ENCODE data around the gene FAM186B. TPM values are rescaled to one million over a fixed set of nuclear protein-coding genes. Genes with fewer than 3 reads are reported as not detected.
A peak's percentile ranks its signal among the peaks of the same experiment; 100 is the strongest.
"Not testable (repeated sequence)": the region's sequence is repeated elsewhere in the genome, so short reads cannot be mapped to it uniquely, and the experiment has no call there.

Gene FAM186B, protein sequence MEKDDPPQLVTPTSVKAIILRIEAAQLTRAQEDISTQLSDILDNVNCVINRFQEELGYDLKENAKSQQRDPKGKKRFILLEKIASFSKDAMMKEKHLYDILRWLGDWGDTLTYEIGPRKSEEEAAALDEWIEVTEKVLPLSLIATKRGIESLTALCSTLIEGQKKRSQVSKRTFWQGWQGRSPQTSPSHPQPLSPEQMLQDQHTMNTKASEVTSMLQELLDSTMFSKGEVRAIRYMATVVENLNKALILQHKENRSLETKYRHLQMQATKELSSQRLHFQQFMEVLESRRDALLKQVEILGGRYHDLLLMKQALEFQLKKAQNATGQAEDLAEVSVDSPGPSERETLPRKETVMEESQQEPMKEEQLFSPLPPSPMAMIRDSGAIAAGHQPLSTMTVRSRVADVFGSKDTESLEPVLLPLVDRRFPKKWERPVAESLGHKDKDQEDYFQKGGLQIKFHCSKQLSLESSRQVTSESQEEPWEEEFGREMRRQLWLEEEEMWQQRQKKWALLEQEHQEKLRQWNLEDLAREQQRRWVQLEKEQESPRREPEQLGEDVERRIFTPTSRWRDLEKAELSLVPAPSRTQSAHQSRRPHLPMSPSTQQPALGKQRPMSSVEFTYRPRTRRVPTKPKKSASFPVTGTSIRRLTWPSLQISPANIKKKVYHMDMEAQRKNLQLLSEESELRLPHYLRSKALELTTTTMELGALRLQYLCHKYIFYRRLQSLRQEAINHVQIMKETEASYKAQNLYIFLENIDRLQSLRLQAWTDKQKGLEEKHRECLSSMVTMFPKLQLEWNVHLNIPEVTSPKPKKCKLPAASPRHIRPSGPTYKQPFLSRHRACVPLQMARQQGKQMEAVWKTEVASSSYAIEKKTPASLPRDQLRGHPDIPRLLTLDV
- total RNA-seq (1 to 10 TPM in 2 of 10 donors, under 1 TPM in 8; 0.25 to 1.5 (median 0.78) TPM), polyA plus RNA-seq (under 1 TPM; 0.04 to 0.22 TPM)
- long read RNA-seq, donor 1 = 0 reads
- long read RNA-seq, donor 2 = 0 reads
- long read RNA-seq, donor 3, partial matches to known transcripts = 0 of 3 reads
- long read RNA-seq, donor 3, other reads (novel, unspliced or antisense) = 3 of 3 reads

DNA sequence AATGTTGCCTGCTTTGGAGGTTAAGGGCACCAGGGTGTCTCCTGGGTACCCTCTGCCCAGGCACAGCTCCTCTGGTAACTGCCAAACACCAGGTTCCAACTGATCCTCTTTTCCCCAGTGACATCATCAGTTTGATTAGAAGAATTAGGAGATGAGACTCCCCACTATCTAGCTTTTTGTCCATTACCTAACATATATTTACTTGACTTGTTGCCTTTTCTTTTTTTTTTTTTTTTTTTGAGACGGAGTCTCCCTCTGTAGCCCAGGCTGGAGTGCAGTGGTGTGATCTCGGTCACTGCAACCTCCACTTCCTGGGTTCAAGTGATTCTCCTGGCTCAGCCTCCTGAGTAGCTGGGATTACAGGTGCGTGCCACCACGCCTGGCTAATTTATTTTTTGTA lies at the start of gene FAM186B:
FAM186B (minus strand) TSS at position 101 of the 400 bp plus-strand sequence. CDS start 162 bp downstream, outside the sequence.
- 96 to 99% methylated on average over 4 of the region's 4 CpGs for WGBS, 2 donors
- H3K27ac ChIP-seq; H3K4me3 ChIP-seq; H3K27me3 ChIP-seq; ATAC-seq; DNase-seq; intact Hi-C loops (cut with DNase I); H3K36me3 ChIP-seq; H3K9me3 ChIP-seq: not testable (repeated sequence)
- H3K4me1 ChIP-seq = peaks cover 0 to 11% (median 0%) of the 10 kb centered on the region in 9 donors

DNA sequence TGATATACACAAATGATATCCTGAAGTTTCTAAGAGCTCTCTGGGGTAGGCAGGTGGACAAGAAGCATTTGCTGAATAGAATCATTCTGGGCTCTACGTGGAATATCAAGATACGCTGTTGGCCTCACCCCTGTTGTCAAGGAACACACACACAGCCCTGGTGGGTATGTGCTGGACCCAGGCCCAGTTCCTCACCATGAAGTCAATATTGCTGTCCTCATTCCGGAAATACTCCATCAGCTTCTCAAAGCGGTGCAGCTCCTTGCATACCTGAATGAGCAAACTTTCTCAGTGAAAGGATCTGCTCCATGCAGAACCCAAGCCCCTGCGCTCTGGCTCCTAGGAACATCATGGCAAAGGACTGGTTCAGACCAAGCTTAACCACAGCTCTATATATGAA lies 49.3 kb upstream of the FAM186B start:
- Histone ChIP-seq H3K36me3 (peaks cover 0 to 99% (median 56%) of the 10 kb centered on the region in 9 donors), H3K27ac (peak overlapping the region in 8 of 10 donors; percentile 54 to 97 (median 73)), H3K27me3 (no peaks in the 10 kb centered on the region), H3K4me3 (no peak overlapping the region), H3K9me3 (no peaks in the 10 kb centered on the region), H3K4me1 (peaks cover 15 to 74% (median 43%) of the 10 kb centered on the region in 9 donors)
- intact Hi-C loops (cut with DNase I) = no loop called here
- ATAC-seq (no peak), DNase-seq (no peak)
- no peak for TF ChIP-seq CTCF (IDR thresholded peaks at IDR 0.05)
- WGBS, 2 donors = 78 to 82% methylated on average over 5 of the region's 5 CpGs

- ATAC-seq = no peak
- Histone ChIP-seq H3K4me1 (peaks cover 11 to 74% (median 38%) of the 10 kb centered on the region in 9 donors), H3K27me3 (no peaks in the 10 kb centered on the region), H3K27ac (no peak overlapping the region), H3K36me3 (peaks cover 0 to 100% (median 61%) of the 10 kb centered on the region in 9 donors), H3K4me3 (no peak overlapping the region), H3K9me3 (no peaks in the 10 kb centered on the region)
- intact Hi-C loops (cut with DNase I) = no loop called here
- 96 to 97% methylated on average over 4 of the region's 4 CpGs for WGBS, 2 donors
- no peak for DNase-seq
- no peak for TF ChIP-seq CTCF (IDR thresholded peaks at IDR 0.05)
Measured at GRCh38 chr12:49652921-49653520, 47.6 kb upstream of the FAM186B start.

- intact Hi-C loops (cut with DNase I) = no loop called here
- Histone ChIP-seq H3K4me3 (no peak overlapping the region), H3K27me3 (no peaks in the 10 kb centered on the region), H3K4me1 (peaks cover 15 to 74% (median 43%) of the 10 kb centered on the region in 9 donors), H3K9me3 (no peaks in the 10 kb centered on the region), H3K36me3 (peaks cover 0 to 99% (median 58%) of the 10 kb centered on the region in 9 donors), H3K27ac (peak overlapping the region in 2 of 10 donors; percentile 10 to 18)
- ATAC-seq (no peak), DNase-seq (no peak)
- WGBS, 2 donors = 78 to 83% methylated on average over 8 of the region's 8 CpGs
- no peak for TF ChIP-seq CTCF (IDR thresholded peaks at IDR 0.05)
Measured at GRCh38 chr12:49651855-49652254, 46.4 kb upstream of the FAM186B start.

Data from heart right ventricle (tissue), 16 donors.